NCI-H510A treated with DMSO at 0.1 percent for 48 hours (cell line): ENCODE results near the gene RAB40C.

Experiments used
- DNase-seq: peaks from one replicate; lab custom pipeline; 2025; lab: John Stamatoyannopoulos, UW

RAB40C gene

GRCh38 chr16:616733-617586, 27.1 kb downstream of the RAB40C start:
- peak; percentile 48 for DNase-seq

DNA sequence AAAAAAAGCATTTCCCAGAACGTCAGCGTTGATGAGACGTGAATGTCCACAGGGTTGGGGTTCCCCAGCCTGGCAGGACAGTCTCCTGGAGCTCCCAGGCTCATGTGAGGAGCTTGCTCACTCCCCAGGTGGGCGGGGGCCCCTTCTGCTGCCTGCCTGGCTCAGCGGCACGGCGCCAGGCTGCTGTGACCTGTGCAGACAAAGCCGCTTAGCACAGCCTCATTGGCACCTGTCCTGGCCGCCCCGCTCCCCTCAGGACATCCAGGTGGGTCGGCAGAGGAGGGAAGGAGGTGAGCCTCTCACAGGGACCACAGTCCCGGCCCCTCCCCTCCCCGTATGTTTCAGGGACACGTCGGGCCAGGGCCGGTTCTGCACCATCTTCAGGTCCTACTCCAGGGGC, 28.0 kb downstream of the RAB40C start:
- no peak for DNase-seq

- no peak for DNase-seq
These were observed 29.7 kb downstream of the RAB40C start for GRCh38 chr16:619476-620100.

DNA sequence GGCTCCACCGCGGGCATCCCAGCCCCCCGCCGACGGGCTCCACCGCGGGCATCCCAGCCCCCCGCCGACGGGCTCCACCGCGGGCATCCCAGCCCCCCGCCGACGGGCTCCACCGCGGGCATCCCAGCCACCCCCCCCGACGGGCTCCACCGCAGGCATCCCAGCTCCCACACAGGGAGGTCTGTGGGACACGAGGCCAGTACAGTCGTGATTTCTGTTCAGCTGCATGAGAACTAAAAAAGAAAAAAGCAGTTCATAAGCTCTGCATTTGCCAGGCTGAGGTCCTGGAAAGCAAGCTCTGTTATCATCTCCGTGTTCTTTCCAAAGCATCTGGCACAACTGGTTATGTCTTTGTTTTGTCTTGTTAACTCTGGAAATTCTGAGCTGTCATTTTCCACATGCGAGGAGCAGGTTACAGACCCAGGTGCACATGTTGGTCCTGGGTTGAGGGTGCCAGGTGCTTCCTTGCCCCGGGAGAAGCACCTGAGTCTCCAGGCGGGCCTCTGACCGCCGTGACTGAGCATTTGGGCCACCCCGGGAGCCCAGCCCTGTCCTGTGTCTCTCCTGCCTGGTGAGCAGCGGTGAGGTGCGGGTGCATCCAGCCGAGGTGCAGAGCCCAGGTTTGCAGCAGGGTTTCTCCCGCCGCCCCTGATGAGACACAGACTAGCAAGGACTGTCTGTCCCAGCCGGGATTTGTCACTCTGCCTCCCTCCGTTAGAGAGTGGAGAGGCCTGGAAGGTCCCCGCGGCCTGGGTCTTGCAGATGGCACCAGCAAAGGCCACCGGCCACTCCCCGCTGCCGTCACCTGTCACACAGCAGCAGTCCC, 31.0 kb downstream of the RAB40C start:
- DNase-seq: no peak

DNA sequence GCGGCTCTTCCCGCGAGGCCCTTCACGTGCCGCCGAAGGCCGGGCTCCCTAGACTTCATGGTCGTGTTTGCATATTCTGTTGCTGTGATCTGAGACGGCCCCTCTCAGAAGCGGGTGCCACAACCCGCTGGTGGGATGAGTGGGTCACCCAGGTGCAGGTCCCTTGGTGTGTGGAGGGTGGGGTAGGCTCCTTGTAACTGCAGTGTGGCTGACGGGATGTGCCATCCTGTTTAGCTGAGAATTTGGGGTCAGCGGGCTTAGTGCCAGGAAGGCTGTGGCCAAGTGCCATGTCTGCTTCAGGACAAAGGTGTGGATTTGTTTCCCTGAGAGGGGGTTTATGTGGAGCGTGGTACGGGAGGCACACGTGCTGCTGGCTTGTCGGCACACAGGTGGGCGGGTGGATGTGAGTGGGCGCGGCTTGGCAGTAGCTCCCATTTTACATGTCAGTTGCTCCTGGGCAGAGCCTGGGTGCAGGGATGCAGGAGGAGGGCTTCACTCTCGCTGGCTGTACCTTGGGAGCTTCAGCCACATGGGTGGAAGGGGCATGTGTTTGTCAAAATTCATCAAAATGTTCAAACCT, 31.8 kb downstream of the RAB40C start:
- DNase-seq: no peak

GRCh38 chr16:622920-623280, 33.0 kb downstream of the RAB40C start:
- DNase-seq: no peak

DNA sequence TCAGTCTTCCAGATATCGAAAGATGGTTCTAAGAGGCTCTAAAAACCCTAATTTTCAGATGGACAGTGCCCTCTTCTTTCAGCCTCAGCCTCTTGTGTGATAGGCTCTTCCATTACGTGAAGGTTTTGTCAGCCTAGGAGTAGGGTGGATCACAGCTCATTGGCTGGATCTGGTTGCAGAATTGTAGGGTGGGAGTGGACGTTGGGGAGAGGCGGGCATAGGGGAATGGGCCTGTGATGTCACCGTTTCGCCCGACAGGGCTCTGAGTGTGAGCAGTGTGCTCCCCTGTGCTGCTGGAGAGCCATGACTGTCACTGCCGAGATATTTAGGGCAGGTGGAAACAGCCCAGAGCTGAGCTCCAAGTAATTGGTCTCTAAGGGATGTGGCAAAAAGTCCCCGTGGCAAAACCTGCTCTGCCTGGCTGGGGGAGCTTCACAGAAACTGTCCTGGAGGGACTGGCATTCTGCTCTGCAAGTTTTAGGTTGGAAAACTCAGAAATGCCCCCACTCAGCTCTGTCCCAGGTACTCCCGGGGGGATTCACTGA, 34.7 kb downstream of the RAB40C start:
- DNase-seq: no peak

GRCh38 chr16:625117-625976, 35.5 kb downstream of the RAB40C start:
- DNase-seq: no peak

DNA sequence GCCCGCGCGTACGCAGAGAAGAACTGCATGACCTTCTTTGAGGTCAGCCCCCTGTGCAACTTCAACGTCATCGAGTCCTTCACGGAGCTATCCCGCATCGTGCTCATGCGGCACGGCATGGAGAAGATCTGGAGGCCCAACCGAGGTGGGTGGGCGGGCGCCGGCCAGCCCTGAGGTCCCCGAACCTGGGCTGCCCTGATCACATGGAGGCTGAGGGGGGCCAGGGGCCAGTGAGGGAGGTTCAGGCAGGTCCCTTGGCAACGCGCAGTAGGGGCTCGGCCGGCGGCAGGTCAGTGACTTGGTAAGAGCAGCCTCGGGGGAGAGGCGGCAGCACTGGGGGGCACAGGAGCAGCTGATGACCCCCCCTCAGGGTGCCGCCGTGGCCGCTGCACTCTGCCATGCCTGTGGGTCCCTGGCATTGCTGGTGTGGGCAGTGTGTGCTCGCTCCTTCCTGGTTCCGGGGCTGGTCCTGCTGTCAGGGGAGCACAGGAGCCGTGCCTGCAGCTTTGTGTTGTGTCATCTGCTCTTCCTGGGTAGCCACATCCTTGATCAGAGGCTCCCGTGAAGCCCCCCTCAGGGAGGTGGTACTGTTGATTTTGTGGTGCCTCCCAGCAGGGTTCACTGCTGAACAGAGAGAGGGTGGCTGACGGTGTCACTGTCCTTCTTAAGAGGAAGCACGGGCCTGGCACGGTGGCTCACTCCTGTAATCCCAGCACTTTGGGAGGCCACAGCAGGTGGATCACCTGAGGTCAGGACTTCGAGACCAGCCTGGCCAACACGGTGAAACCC, 36.3 kb downstream of the RAB40C start:
- DNase-seq: no peak

- no peak for DNase-seq
These were observed 37.1 kb downstream of the RAB40C start for GRCh38 chr16:626787-627453.

- no peak for DNase-seq
These were observed 37.8 kb downstream of the RAB40C start for GRCh38 chr16:627454-628239.

DNA sequence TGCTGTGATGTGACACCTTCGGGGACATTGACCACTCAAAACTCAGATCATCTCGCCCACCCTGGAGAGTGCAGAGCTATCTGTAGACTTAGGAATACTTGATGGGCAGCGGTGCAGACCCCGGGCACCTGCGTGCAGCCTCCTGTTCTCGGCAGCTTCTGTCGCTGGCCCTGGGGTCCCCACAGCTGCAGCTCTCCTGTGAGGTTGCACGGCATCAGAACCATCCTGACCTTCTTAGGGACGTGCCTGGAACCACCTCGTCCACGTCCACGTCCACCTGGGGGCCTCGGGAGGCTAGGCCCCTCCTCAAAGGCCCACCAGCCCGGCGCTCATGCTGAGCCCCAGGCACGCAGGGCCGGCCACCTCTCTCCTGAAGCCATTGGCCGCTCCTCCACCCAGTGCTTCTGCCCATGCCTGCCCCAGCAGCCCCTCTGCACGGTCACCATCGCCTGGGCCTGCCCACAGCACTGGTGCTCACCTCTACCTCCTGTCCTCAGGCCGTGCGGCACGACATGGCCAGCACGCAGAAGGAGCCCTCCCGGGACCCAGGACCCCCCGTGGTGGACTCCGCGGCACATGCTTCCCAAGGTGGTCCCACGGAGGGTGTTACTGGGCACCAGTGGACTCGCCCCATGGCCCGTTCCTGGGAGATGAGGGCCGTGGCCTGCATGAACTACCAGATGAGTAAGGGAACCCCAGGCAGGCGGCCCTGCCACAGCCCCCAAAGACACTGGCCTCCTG, 38.6 kb downstream of the RAB40C start:
- no peak for DNase-seq

- DNase-seq: no peak
These were observed 39.4 kb downstream of the RAB40C start for GRCh38 chr16:629185-629832.

GRCh38 chr16:629833-630248, 40.0 kb downstream of the RAB40C start:
- DNase-seq: no peak

DNA sequence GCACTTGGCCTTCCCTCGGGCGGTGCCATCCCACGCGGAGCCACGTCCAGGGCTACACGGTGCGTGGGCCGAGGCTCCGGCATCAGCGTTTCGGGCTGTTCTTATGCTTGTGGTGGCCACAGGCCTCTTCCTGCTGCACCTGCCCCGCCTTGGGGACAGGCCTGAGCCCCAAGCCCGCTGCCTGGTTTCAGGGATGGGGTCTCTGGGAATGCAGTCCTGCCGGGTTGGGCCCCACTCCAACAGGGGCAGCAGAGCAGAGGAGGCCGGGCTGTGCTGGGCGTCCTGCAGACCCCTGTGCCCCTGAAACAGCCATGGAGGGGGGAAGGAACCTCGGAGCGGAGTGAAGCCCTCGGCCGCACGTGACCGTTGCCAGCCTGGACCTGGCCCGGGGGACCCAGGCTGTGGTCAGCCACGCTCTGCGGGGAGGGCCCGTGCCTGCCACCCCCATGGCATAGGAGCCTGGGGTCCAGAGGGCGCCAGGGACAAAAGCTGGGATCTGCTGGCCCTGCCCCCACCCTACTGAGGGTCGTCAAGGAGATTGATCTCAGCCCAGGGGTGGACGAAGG, 40.5 kb downstream of the RAB40C start:
- no peak for DNase-seq

- DNase-seq: no peak
These were observed 41.0 kb downstream of the RAB40C start, which contains the start of gene WFIKKN1 for GRCh38 chr16:630815-631405. WFIKKN1 (plus strand) TSS chr16:630985; CDS start chr16:631254, 269 bp downstream.
